K562 (cell line): ENCODE results near the gene PLEKHN1. TPM values are rescaled to one million over a fixed set of nuclear protein-coding genes. Genes with fewer than 3 reads are reported as not detected.

Source experiments
- BHLHE40 ChIP-seq: IDR thresholded peaks from 2 replicates; pipeline ENCODE4 v1.6.1; 2011; ENCODE audit warnings: low read length, improper control_type of control experiment
- CCNT2 ChIP-seq: IDR thresholded peaks from 2 replicates; pipeline ENCODE4 v1.6.1; 2011; ENCODE audit warnings: borderline replicate concordance, low read depth, mild to moderate bottlenecking, moderate library complexity, mixed read lengths, low read length; ENCODE audit not compliant: insufficient read length; ENCODE audit errors: extremely low read depth
- GATA2 ChIP-seq: sonication (generic); formaldehyde crosslinking; IDR thresholded peaks from 2 replicates; pipeline ENCODE4 v1.4.0; 2020; ENCODE audit warnings: mild to moderate bottlenecking, missing genetic modification reagents
- KAT7 ChIP-seq: sonication (generic); formaldehyde crosslinking; IDR thresholded peaks from 2 replicates; pipeline ENCODE4 v1.8.0; 2022; ENCODE audit warnings: missing genetic modification reagents, mild to moderate bottlenecking, borderline replicate concordance
- KLF13 ChIP-seq: fragments of 450-650 bp; IDR thresholded peaks from 2 replicates; pipeline ENCODE4 v1.6.1; 2016; ENCODE audit warnings: missing genetic modification characterization, low read depth, mild to moderate bottlenecking, missing compliant biosample characterization, moderate library complexity, borderline replicate concordance
- L3MBTL2 ChIP-seq: fragments of 450-650 bp; IDR thresholded peaks from 2 replicates; pipeline ENCODE4 v1.6.1; 2016; ENCODE audit warnings: mild to moderate bottlenecking, moderate library complexity
- NCOA1 ChIP-seq: fragments of 450-650 bp; IDR thresholded peaks from 2 replicates; pipeline ENCODE4 v1.6.1; 2016; ENCODE audit warnings: low read depth
- RFX5 ChIP-seq: IDR thresholded peaks from 2 replicates; pipeline ENCODE4 v1.6.1; 2011; ENCODE audit warnings: low read depth, mild to moderate bottlenecking, improper control_type of control experiment, low read length
- SMARCA5 ChIP-seq: fragments of 450-650 bp; IDR thresholded peaks from 2 replicates; pipeline ENCODE4 v1.6.1; 2016
- TEAD1 ChIP-seq, 2 experiments: fragments of 450-650 bp in 1 of 2; sonication (generic) in 1 of 2; formaldehyde crosslinking; IDR thresholded peaks; 2 replicates each; pipeline versions ENCODE4 v1.4.0 to v1.8.0; 2020 to 2022; ENCODE audit warnings: mild to moderate bottlenecking in 2 of 2, missing genetic modification reagents in 1 of 2
- ZC3H8 ChIP-seq: fragments of 450-650 bp; IDR thresholded peaks from 2 replicates; pipeline ENCODE4 v1.6.1; 2017
- ZNF766 ChIP-seq: fragments of 200-800 bp; sonication (Bioruptor generic); conservative IDR thresholded peaks from 2 replicates; pipeline ENCODE4 v1.6.1; 2016; ENCODE audit warnings: missing genetic modification characterization, missing compliant biosample characterization
- ZZZ3 ChIP-seq: fragments of 450-650 bp; IDR thresholded peaks from 2 replicates; pipeline ENCODE4 v1.6.1; 2016; ENCODE audit warnings: antibody characterized with exemption, mild to moderate bottlenecking, moderate library complexity
- polyA plus RNA-seq, 8 experiments: library from polyadenylated mRNA; depleted of rRNA in 4 of 8; stranded (reverse) in 5 of 8; unstranded in 3 of 8; fragments of >200 nt; fragmentation: Nextera tagmentation in 2 of 8; fragmentation: Illumina TruSeq in 1 of 8; extraction: Ambion mirVana in 2 of 8; extraction: Trizol in 1 of 8; gene quantifications; 2 replicates each; pipeline versions ENCODE4 v1.2.1 to v1.2.3, GENCODE V29; 2011 to 2014; ENCODE audit warnings: inconsistent platforms in 1 of 8, missing spikeins in 1 of 8
- total RNA-seq, 7 experiments: library from RNA; depleted of rRNA in 6 of 7; stranded (reverse); fragments of >200 nt in 6 of 7; fragmentation: Illumina TruSeq in 2 of 7; extraction: Trizol in 2 of 7; gene quantifications; 2 replicates each; pipeline versions ENCODE4 v1.2.1 to v1.2.3, GENCODE V29; 2011 to 2021; ENCODE audit warnings: low replicate concordance in 1 of 7
- TF ChIP-seq, protein P1 (sequence below): sonication (generic); formaldehyde crosslinking; IDR thresholded peaks from 2 replicates; pipeline ENCODE4 v1.8.0; 2022; ENCODE audit warnings: mild to moderate bottlenecking, low read depth, missing genetic modification reagents
- TF ChIP-seq, protein P2 (sequence below): fragments of 450-650 bp; conservative IDR thresholded peaks from 2 replicates; pipeline ENCODE4 v1.6.1; 2016; ENCODE audit warnings: missing genetic modification characterization, low read depth, mild to moderate bottlenecking, control low read depth, missing compliant biosample characterization
- TF ChIP-seq, protein P3 (sequence below), 2 experiments: fragments of 150-350 bp in 1 of 2; IDR thresholded peaks; 2 replicates each; pipeline ENCODE4 v1.6.1; 2012 to 2016; ENCODE audit warnings: low read depth in 2 of 2, low read length in 2 of 2, mild to moderate bottlenecking in 1 of 2, moderate library complexity in 1 of 2
- TF ChIP-seq, protein P4 (sequence below): fragments of 450-650 bp; IDR thresholded peaks from 2 replicates; pipeline ENCODE4 v1.6.1; 2017; ENCODE audit warnings: antibody characterized with exemption
- TF ChIP-seq, protein P5 (sequence below): sonication (generic); formaldehyde crosslinking; IDR thresholded peaks from 2 replicates; pipeline ENCODE4 v1.4.0; 2020; ENCODE audit warnings: mild to moderate bottlenecking, missing genetic modification reagents

Gene PLEKHN1
- total and polyA plus RNA-seq, 9 of the 15 experiments (the other 6 are each of a cell fraction or from before 2014, with no cell fraction given), result 0.07 to 1.5 (median 0.13) TPM; not detected in 2

DNA sequence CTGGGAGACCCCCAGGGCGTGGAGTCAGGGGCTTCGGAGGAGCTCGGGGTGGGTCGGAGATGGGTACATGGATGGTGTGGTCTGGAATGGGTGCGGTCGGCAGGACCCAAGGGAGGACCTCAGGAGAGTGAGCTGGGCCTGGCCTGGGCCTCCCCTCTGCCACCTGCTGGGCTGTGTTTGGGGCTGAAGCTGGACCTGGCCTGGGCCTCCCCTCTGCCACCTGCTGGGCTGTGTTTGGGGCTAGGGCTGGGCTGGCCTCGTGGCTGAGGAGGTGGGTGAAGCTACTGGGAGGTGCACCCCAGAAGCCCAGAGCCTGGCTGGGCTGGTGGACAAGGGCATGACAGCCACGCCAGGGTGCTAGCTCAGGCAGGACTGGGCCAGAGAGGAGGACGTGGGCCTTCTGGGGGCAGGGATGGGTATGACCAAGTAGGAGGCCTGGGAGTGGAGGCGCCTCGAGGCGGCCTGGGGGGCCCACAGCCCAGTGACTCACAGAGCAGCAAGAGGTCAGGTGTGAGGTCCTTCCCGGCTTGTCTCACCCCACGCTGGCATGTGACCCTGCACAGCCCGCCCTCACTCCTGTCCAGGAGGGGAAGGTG, 28.1 kb upstream of the PLEKHN1 start (continued):
- TF ChIP-seq, protein P1, sequence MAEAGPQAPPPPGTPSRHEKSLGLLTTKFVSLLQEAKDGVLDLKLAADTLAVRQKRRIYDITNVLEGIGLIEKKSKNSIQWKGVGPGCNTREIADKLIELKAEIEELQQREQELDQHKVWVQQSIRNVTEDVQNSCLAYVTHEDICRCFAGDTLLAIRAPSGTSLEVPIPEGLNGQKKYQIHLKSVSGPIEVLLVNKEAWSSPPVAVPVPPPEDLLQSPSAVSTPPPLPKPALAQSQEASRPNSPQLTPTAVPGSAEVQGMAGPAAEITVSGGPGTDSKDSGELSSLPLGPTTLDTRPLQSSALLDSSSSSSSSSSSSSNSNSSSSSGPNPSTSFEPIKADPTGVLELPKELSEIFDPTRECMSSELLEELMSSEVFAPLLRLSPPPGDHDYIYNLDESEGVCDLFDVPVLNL (CRISPR knock-in tag), result no peak
- TF ChIP-seq, protein P2, sequence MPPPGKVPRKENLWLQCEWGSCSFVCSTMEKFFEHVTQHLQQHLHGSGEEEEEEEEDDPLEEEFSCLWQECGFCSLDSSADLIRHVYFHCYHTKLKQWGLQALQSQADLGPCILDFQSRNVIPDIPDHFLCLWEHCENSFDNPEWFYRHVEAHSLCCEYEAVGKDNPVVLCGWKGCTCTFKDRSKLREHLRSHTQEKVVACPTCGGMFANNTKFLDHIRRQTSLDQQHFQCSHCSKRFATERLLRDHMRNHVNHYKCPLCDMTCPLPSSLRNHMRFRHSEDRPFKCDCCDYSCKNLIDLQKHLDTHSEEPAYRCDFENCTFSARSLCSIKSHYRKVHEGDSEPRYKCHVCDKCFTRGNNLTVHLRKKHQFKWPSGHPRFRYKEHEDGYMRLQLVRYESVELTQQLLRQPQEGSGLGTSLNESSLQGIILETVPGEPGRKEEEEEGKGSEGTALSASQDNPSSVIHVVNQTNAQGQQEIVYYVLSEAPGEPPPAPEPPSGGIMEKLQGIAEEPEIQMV, result peak; percentile 82
- TF ChIP-seq TEAD1 (CRISPR knock-in tag; IDR thresholded peaks at IDR 0.05) (no peak), KAT7 (0 out of 2 replicates have a peak, but pooled peaks have one; percentile 51), SMARCA5 (no peak), KLF13 (tag) (0 out of 2 replicates have a peak, but pooled peaks have one; percentile 24), BHLHE40 (0 out of 2 replicates have a peak, but pooled peaks have one; percentile 4), RFX5 (no peak), ZNF766 (CRISPR knock-in tag) (no peak), L3MBTL2 (peak; percentile 74), ZC3H8 (no peak), CCNT2 (no peak), ZZZ3 (no peak), NCOA1 (no peak), GATA2 (CRISPR knock-in tag) (no peak)
- TF ChIP-seq, protein P3, sequence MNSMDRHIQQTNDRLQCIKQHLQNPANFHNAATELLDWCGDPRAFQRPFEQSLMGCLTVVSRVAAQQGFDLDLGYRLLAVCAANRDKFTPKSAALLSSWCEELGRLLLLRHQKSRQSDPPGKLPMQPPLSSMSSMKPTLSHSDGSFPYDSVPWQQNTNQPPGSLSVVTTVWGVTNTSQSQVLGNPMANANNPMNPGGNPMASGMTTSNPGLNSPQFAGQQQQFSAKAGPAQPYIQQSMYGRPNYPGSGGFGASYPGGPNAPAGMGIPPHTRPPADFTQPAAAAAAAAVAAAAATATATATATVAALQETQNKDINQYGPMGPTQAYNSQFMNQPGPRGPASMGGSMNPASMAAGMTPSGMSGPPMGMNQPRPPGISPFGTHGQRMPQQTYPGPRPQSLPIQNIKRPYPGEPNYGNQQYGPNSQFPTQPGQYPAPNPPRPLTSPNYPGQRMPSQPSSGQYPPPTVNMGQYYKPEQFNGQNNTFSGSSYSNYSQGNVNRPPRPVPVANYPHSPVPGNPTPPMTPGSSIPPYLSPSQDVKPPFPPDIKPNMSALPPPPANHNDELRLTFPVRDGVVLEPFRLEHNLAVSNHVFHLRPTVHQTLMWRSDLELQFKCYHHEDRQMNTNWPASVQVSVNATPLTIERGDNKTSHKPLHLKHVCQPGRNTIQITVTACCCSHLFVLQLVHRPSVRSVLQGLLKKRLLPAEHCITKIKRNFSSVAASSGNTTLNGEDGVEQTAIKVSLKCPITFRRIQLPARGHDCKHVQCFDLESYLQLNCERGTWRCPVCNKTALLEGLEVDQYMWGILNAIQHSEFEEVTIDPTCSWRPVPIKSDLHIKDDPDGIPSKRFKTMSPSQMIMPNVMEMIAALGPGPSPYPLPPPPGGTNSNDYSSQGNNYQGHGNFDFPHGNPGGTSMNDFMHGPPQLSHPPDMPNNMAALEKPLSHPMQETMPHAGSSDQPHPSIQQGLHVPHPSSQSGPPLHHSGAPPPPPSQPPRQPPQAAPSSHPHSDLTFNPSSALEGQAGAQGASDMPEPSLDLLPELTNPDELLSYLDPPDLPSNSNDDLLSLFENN (IDR thresholded peaks at IDR 0.05; ENCODE audit: low read depth in 2 of 2, low read length in 2 of 2), result no peak
- TF ChIP-seq, protein P4, sequence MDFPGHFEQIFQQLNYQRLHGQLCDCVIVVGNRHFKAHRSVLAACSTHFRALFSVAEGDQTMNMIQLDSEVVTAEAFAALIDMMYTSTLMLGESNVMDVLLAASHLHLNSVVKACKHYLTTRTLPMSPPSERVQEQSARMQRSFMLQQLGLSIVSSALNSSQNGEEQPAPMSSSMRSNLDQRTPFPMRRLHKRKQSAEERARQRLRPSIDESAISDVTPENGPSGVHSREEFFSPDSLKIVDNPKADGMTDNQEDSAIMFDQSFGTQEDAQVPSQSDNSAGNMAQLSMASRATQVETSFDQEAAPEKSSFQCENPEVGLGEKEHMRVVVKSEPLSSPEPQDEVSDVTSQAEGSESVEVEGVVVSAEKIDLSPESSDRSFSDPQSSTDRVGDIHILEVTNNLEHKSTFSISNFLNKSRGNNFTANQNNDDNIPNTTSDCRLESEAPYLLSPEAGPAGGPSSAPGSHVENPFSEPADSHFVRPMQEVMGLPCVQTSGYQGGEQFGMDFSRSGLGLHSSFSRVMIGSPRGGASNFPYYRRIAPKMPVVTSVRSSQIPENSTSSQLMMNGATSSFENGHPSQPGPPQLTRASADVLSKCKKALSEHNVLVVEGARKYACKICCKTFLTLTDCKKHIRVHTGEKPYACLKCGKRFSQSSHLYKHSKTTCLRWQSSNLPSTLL, result peak; percentile 72; the same call in 1 of the 2 replicates
- TF ChIP-seq, protein P5, sequence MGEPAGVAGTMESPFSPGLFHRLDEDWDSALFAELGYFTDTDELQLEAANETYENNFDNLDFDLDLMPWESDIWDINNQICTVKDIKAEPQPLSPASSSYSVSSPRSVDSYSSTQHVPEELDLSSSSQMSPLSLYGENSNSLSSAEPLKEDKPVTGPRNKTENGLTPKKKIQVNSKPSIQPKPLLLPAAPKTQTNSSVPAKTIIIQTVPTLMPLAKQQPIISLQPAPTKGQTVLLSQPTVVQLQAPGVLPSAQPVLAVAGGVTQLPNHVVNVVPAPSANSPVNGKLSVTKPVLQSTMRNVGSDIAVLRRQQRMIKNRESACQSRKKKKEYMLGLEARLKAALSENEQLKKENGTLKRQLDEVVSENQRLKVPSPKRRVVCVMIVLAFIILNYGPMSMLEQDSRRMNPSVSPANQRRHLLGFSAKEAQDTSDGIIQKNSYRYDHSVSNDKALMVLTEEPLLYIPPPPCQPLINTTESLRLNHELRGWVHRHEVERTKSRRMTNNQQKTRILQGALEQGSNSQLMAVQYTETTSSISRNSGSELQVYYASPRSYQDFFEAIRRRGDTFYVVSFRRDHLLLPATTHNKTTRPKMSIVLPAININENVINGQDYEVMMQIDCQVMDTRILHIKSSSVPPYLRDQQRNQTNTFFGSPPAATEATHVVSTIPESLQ (CRISPR knock-in tag), result no peak
